Measurements from ENCODE around the gene ARHGAP15.

DNA sequence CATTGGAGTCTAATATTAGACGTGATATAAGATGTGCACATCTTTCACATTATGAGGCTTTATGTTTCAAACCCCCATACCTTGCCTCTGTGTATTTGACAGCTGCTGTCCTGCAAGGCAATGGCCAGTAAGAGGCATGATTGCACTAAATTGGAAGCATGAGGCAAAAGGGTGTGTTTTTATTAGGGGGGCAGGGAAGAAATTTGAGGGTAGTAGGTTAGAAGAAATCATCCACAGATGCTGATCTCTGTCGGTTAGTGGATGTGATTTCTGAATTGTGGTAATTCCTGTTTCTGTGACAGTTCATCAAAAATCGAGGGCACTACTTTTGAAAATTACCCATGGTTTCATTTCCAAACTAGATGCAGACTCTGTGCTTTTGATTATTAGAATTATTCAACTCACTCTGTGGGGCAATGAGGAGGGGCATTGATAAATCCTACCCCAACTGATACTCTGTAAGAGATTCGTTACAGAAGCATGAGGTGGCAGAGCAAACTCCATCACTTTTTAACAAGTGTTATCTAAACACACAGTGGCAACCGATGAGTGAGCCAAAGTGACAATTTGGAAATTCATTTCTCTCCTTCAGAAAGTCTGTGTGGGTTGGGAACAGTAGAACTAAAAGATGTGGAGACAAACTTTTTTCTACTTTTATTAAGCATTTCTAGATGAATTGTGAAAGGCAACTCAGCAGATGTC is 453.0 kb downstream of the ARHGAP15 start:
- TF ChIP-seq POLR2AphosphoS5 (IDR thresholded peaks at IDR 0.05): no peak
- TF ChIP-seq, protein P1, sequence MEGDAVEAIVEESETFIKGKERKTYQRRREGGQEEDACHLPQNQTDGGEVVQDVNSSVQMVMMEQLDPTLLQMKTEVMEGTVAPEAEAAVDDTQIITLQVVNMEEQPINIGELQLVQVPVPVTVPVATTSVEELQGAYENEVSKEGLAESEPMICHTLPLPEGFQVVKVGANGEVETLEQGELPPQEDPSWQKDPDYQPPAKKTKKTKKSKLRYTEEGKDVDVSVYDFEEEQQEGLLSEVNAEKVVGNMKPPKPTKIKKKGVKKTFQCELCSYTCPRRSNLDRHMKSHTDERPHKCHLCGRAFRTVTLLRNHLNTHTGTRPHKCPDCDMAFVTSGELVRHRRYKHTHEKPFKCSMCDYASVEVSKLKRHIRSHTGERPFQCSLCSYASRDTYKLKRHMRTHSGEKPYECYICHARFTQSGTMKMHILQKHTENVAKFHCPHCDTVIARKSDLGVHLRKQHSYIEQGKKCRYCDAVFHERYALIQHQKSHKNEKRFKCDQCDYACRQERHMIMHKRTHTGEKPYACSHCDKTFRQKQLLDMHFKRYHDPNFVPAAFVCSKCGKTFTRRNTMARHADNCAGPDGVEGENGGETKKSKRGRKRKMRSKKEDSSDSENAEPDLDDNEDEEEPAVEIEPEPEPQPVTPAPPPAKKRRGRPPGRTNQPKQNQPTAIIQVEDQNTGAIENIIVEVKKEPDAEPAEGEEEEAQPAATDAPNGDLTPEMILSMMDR (IDR thresholded peaks at IDR 0.05 in 8 of 11, conservative IDR thresholded peaks at IDR 0.05 in 3 of 11): no peak

All from spleen (tissue), 7 donors.